Erythroblast (primary cell): ENCODE results near the gene CABP1.
A peak's percentile ranks its signal among the peaks of the same experiment; 100 is the strongest.

Experiments used
- DNase-seq, 2 experiments: peaks; one replicate each; lab custom pipeline; 2025; lab: John Stamatoyannopoulos, UW
- GATA1 ChIP-seq: IDR thresholded peaks from 2 replicates; pipeline ENCODE4 v1.6.1; 2011; ENCODE audit warnings: low read depth, mild to moderate bottlenecking, control low read depth, low read length, moderate library complexity
- POLR2A ChIP-seq: IDR thresholded peaks from 2 replicates; pipeline ENCODE4 v1.6.1; 2011; ENCODE audit warnings: mild to moderate bottlenecking, low read length

The CABP1 gene

GRCh38 chr12:120618954-120619615 is 21.3 kb upstream of the CABP1 start:
- TF ChIP-seq GATA1 (no peak), POLR2A (no peak)
- no peak for DNase-seq

- no peak for TF ChIP-seq GATA1
- DNase-seq, result no peak
Observed at GRCh38 chr12:120620624-120621023, 19.8 kb upstream of the CABP1 start.

- TF ChIP-seq GATA1 (no peak), POLR2A (no peak)
Observed at GRCh38 chr12:120625557-120626419, 14.6 kb upstream of the CABP1 start.

GRCh38 chr12:120628919-120629318 is 11.5 kb upstream of the CABP1 start:
- no peak for TF ChIP-seq GATA1
- no peak for TF ChIP-seq POLR2A
- peak in 1 of 2 experiments; percentile 11 for DNase-seq

More at GRCh38 chr12:120625557-120626419, 14.6 kb upstream of the CABP1 start:
- DNase-seq, result peak; percentile 33 to 43

GRCh38 chr12:120630104-120630892 is 10.1 kb upstream of the CABP1 start:
- no peak for DNase-seq
- TF ChIP-seq POLR2A, result no peak
- TF ChIP-seq GATA1, result no peak

GRCh38 chr12:120631097-120631496 is 9.3 kb upstream of the CABP1 start:
- DNase-seq, result no peak
- no peak for TF ChIP-seq GATA1

GRCh38 chr12:120640861-120641833 is 721 bp downstream of the CABP1 start:
- DNase-seq, result peak; percentile 50 to 59
- TF ChIP-seq GATA1 (no peak), POLR2A (no peak)

- no peak for DNase-seq
- TF ChIP-seq GATA1 (no peak), POLR2A (no peak)
Observed at GRCh38 chr12:120642121-120642520, 1.7 kb downstream of the CABP1 start.

- DNase-seq, result no peak
Observed at GRCh38 chr12:120642826-120643225, 2.4 kb downstream of the CABP1 start.

GRCh38 chr12:120643574-120643973 is 3.1 kb downstream of the CABP1 start:
- TF ChIP-seq POLR2A (no peak), GATA1 (no peak)
- no peak for DNase-seq

More at GRCh38 chr12:120642826-120643225, 2.4 kb downstream of the CABP1 start:
- TF ChIP-seq POLR2A, result no peak
- TF ChIP-seq GATA1, result no peak

GRCh38 chr12:120646044-120646443 is 5.6 kb downstream of the CABP1 start:
- no peak for DNase-seq
- TF ChIP-seq POLR2A, result no peak
- TF ChIP-seq GATA1, result no peak

GRCh38 chr12:120647375-120647755 is 6.9 kb downstream of the CABP1 start:
- no peak for TF ChIP-seq GATA1
- no peak for DNase-seq
